PC-3 (cell line): Measurements from ENCODE around the gene TLR1.

Experiments
- EZH2 ChIP-seq: fragments of 300-600 bp; sonication (generic); IDR thresholded peaks from one replicate; pipeline ENCODE4 v1.6.1; 2017; ENCODE audit warnings: antibody characterized with exemption, mild to moderate bottlenecking, low read length; ENCODE audit not compliant: unreplicated experiment
- EZH2phosphoT487 ChIP-seq: fragments of 300-600 bp; sonication (generic); IDR thresholded peaks from 2 replicates; pipeline ENCODE4 v1.6.1; 2018; ENCODE audit warnings: mild to moderate bottlenecking, antibody characterized with exemption, low read length, borderline replicate concordance
- TF ChIP-seq, protein P1 (sequence below): fragments of 300-600 bp; sonication (generic); conservative IDR thresholded peaks from 2 replicates; pipeline ENCODE4 v1.5.1; 2017; ENCODE audit warnings: antibody characterized with exemption, low read depth, mild to moderate bottlenecking, low read length

GRCh38 chr4:38788317-38788716 lies 16.3 kb downstream of the TLR1 start:
- TF ChIP-seq, protein P1, sequence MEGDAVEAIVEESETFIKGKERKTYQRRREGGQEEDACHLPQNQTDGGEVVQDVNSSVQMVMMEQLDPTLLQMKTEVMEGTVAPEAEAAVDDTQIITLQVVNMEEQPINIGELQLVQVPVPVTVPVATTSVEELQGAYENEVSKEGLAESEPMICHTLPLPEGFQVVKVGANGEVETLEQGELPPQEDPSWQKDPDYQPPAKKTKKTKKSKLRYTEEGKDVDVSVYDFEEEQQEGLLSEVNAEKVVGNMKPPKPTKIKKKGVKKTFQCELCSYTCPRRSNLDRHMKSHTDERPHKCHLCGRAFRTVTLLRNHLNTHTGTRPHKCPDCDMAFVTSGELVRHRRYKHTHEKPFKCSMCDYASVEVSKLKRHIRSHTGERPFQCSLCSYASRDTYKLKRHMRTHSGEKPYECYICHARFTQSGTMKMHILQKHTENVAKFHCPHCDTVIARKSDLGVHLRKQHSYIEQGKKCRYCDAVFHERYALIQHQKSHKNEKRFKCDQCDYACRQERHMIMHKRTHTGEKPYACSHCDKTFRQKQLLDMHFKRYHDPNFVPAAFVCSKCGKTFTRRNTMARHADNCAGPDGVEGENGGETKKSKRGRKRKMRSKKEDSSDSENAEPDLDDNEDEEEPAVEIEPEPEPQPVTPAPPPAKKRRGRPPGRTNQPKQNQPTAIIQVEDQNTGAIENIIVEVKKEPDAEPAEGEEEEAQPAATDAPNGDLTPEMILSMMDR: no peak
- TF ChIP-seq EZH2 (no peak), EZH2phosphoT487 (no peak)
